ENCODE measurements around the gene COL24A1. TPM values are rescaled to one million over a fixed set of nuclear protein-coding genes. Genes with fewer than 3 reads are reported as not detected.
A peak's percentile ranks its signal among the peaks of the same experiment; 100 is the strongest.

Gene COL24A1
- total RNA-seq, 1 donor from 2014 or later = 3.7 TPM

GRCh38 chr1:86191958-86192357 lies 35.4 kb upstream of the COL24A1 start:
- Histone ChIP-seq H3K4me1 (ENCODE audit: control insufficient read depth in 3 of 3, insufficient read depth in 3 of 3, low read length in 3 of 3) (no peaks in the 10 kb centered on the region), H3K4me3 (ENCODE audit: low read length in 3 of 3) (no peak overlapping the region), H3K9me3 (ENCODE audit: control insufficient read depth in 3 of 3, low read length in 3 of 3) (no peaks in the 10 kb centered on the region), H3K27ac (ENCODE audit: low read depth, low read length) (no peak overlapping the region), H3K27me3 (ENCODE audit: control insufficient read depth in 3 of 3, insufficient read depth in 3 of 3, low read length in 3 of 3) (no peaks in the 10 kb centered on the region), H3K9ac (ENCODE audit: low read depth in 1 of 3, low read length in 3 of 3) (no peak overlapping the region), H3K36me3 (ENCODE audit: control insufficient read depth in 3 of 3, insufficient read depth in 3 of 3, low read length in 3 of 3) (no peaks in the 10 kb centered on the region)

GRCh38 chr1:86190873-86191272 lies 34.3 kb upstream of the COL24A1 start:
- Histone ChIP-seq H3K9me3 (ENCODE audit: control insufficient read depth in 3 of 3, low read length in 3 of 3) (no peaks in the 10 kb centered on the region), H3K9ac (ENCODE audit: low read depth in 1 of 3, low read length in 3 of 3) (no peak overlapping the region), H3K36me3 (ENCODE audit: control insufficient read depth in 3 of 3, insufficient read depth in 3 of 3, low read length in 3 of 3) (no peaks in the 10 kb centered on the region), H3K27me3 (ENCODE audit: control insufficient read depth in 3 of 3, insufficient read depth in 3 of 3, low read length in 3 of 3) (no peaks in the 10 kb centered on the region), H3K27ac (ENCODE audit: low read depth, low read length) (no peak overlapping the region), H3K4me1 (ENCODE audit: control insufficient read depth in 3 of 3, insufficient read depth in 3 of 3, low read length in 3 of 3) (no peaks in the 10 kb centered on the region), H3K4me3 (ENCODE audit: low read length in 3 of 3) (no peak overlapping the region)

GRCh38 chr1:86184426-86184825 lies 27.9 kb upstream of the COL24A1 start:
- H3K27ac ChIP-seq (ENCODE audit: low read depth, low read length) = no peak overlapping the region

GRCh38 chr1:86183810-86184209 lies 27.2 kb upstream of the COL24A1 start:
- no peaks in the 10 kb centered on the region for H3K4me1 ChIP-seq (ENCODE audit: control insufficient read depth in 3 of 3, insufficient read depth in 3 of 3, low read length in 3 of 3)
- no peaks in the 10 kb centered on the region for H3K36me3 ChIP-seq (ENCODE audit: control insufficient read depth in 3 of 3, insufficient read depth in 3 of 3, low read length in 3 of 3)
- H3K27me3 ChIP-seq (ENCODE audit: control insufficient read depth in 3 of 3, insufficient read depth in 3 of 3, low read length in 3 of 3) = no peaks in the 10 kb centered on the region
- H3K27ac ChIP-seq (ENCODE audit: low read depth, low read length) = no peak overlapping the region
- H3K9me3 ChIP-seq (ENCODE audit: control insufficient read depth in 3 of 3, low read length in 3 of 3) = no peaks in the 10 kb centered on the region
- H3K4me3 ChIP-seq (ENCODE audit: low read length in 3 of 3) = no peak overlapping the region
- H3K9ac ChIP-seq (ENCODE audit: low read depth in 1 of 3, low read length in 3 of 3) = no peak overlapping the region

More at GRCh38 chr1:86184426-86184825, 27.9 kb upstream of the COL24A1 start:
- no peaks in the 10 kb centered on the region for H3K9me3 ChIP-seq (ENCODE audit: control insufficient read depth in 3 of 3, low read length in 3 of 3)
- no peaks in the 10 kb centered on the region for H3K36me3 ChIP-seq (ENCODE audit: control insufficient read depth in 3 of 3, insufficient read depth in 3 of 3, low read length in 3 of 3)
- no peak overlapping the region for H3K4me3 ChIP-seq (ENCODE audit: low read length in 3 of 3)
- no peaks in the 10 kb centered on the region for H3K4me1 ChIP-seq (ENCODE audit: control insufficient read depth in 3 of 3, insufficient read depth in 3 of 3, low read length in 3 of 3)
- H3K27me3 ChIP-seq (ENCODE audit: control insufficient read depth in 3 of 3, insufficient read depth in 3 of 3, low read length in 3 of 3) = no peaks in the 10 kb centered on the region
- no peak overlapping the region for H3K9ac ChIP-seq (ENCODE audit: low read depth in 1 of 3, low read length in 3 of 3)

GRCh38 chr1:86176226-86176625 lies 19.7 kb upstream of the COL24A1 start:
- Histone ChIP-seq H3K4me3 (ENCODE audit: low read length in 3 of 3) (no peak overlapping the region), H3K36me3 (ENCODE audit: control insufficient read depth in 3 of 3, insufficient read depth in 3 of 3, low read length in 3 of 3) (no peaks in the 10 kb centered on the region), H3K4me1 (ENCODE audit: control insufficient read depth in 3 of 3, insufficient read depth in 3 of 3, low read length in 3 of 3) (no peaks in the 10 kb centered on the region), H3K9me3 (ENCODE audit: control insufficient read depth in 3 of 3, low read length in 3 of 3) (no peaks in the 10 kb centered on the region), H3K9ac (ENCODE audit: low read depth in 1 of 3, low read length in 3 of 3) (no peak overlapping the region), H3K27ac (ENCODE audit: low read depth, low read length) (no peak overlapping the region), H3K27me3 (ENCODE audit: control insufficient read depth in 3 of 3, insufficient read depth in 3 of 3, low read length in 3 of 3) (no peaks in the 10 kb centered on the region)

GRCh38 chr1:86175756-86176155 lies 19.2 kb upstream of the COL24A1 start:
- no peaks in the 10 kb centered on the region for H3K9me3 ChIP-seq (ENCODE audit: control insufficient read depth in 3 of 3, low read length in 3 of 3)
- H3K9ac ChIP-seq (ENCODE audit: low read depth in 1 of 3, low read length in 3 of 3) = no peak overlapping the region
- no peak overlapping the region for H3K4me3 ChIP-seq (ENCODE audit: low read length in 3 of 3)
- no peaks in the 10 kb centered on the region for H3K36me3 ChIP-seq (ENCODE audit: control insufficient read depth in 3 of 3, insufficient read depth in 3 of 3, low read length in 3 of 3)
- no peaks in the 10 kb centered on the region for H3K27me3 ChIP-seq (ENCODE audit: control insufficient read depth in 3 of 3, insufficient read depth in 3 of 3, low read length in 3 of 3)
- no peaks in the 10 kb centered on the region for H3K4me1 ChIP-seq (ENCODE audit: control insufficient read depth in 3 of 3, insufficient read depth in 3 of 3, low read length in 3 of 3)
- H3K27ac ChIP-seq (ENCODE audit: low read depth, low read length) = no peak overlapping the region

GRCh38 chr1:86169625-86170024 lies 13.1 kb upstream of the COL24A1 start:
- H3K9me3 ChIP-seq (ENCODE audit: control insufficient read depth in 3 of 3, low read length in 3 of 3) = no peaks in the 10 kb centered on the region
- no peaks in the 10 kb centered on the region for H3K27me3 ChIP-seq (ENCODE audit: control insufficient read depth in 3 of 3, insufficient read depth in 3 of 3, low read length in 3 of 3)
- no peak overlapping the region for H3K4me3 ChIP-seq (ENCODE audit: low read length in 3 of 3)
- no peaks in the 10 kb centered on the region for H3K4me1 ChIP-seq (ENCODE audit: control insufficient read depth in 3 of 3, insufficient read depth in 3 of 3, low read length in 3 of 3)
- H3K27ac ChIP-seq (ENCODE audit: low read depth, low read length) = no peak overlapping the region
- no peaks in the 10 kb centered on the region for H3K36me3 ChIP-seq (ENCODE audit: control insufficient read depth in 3 of 3, insufficient read depth in 3 of 3, low read length in 3 of 3)
- H3K9ac ChIP-seq (ENCODE audit: low read depth in 1 of 3, low read length in 3 of 3) = no peak overlapping the region

- no peak overlapping the region for H3K27ac ChIP-seq (ENCODE audit: low read depth, low read length)
Measured at GRCh38 chr1:86159800-86160199, 3.2 kb upstream of the COL24A1 start.

GRCh38 chr1:86155807-86156565 lies 586 bp downstream of the COL24A1 start:
- Histone ChIP-seq H3K9ac (ENCODE audit: low read depth in 1 of 3, low read length in 3 of 3) (peak overlapping the region; percentile 64 to 78 (median 72)), H3K4me1 (ENCODE audit: control insufficient read depth in 3 of 3, insufficient read depth in 3 of 3, low read length in 3 of 3) (peaks cover 12 to 16% (median 14%) of the 10 kb centered on the region in 3 donors)

More at GRCh38 chr1:86159800-86160199, 3.2 kb upstream of the COL24A1 start:
- H3K4me3 ChIP-seq (ENCODE audit: low read length in 3 of 3) = no peak overlapping the region
- no peaks in the 10 kb centered on the region for H3K9me3 ChIP-seq (ENCODE audit: control insufficient read depth in 3 of 3, low read length in 3 of 3)
- peaks cover 12 to 16% (median 14%) of the 10 kb centered on the region in 3 donors for H3K4me1 ChIP-seq (ENCODE audit: control insufficient read depth in 3 of 3, insufficient read depth in 3 of 3, low read length in 3 of 3)
- no peaks in the 10 kb centered on the region for H3K36me3 ChIP-seq (ENCODE audit: control insufficient read depth in 3 of 3, insufficient read depth in 3 of 3, low read length in 3 of 3)
- peaks cover 0 to 4% (median 0%) of the 10 kb centered on the region in 3 donors for H3K27me3 ChIP-seq (ENCODE audit: control insufficient read depth in 3 of 3, insufficient read depth in 3 of 3, low read length in 3 of 3)
- H3K9ac ChIP-seq (ENCODE audit: low read depth in 1 of 3, low read length in 3 of 3) = no peak overlapping the region

GRCh38 chr1:86155051-86155806 lies 1.3 kb downstream of the COL24A1 start:
- no peaks in the 10 kb centered on the region for H3K9me3 ChIP-seq (ENCODE audit: control insufficient read depth in 3 of 3, low read length in 3 of 3)
- peaks cover 0 to 7% (median 0%) of the 10 kb centered on the region in 3 donors for H3K27me3 ChIP-seq (ENCODE audit: control insufficient read depth in 3 of 3, insufficient read depth in 3 of 3, low read length in 3 of 3)
- peak overlapping the region; percentile 43 to 78 (median 64) for H3K9ac ChIP-seq (ENCODE audit: low read depth in 1 of 3, low read length in 3 of 3)
- no peak overlapping the region for H3K27ac ChIP-seq (ENCODE audit: low read depth, low read length)
- peaks cover 12 to 16% (median 14%) of the 10 kb centered on the region in 3 donors for H3K4me1 ChIP-seq (ENCODE audit: control insufficient read depth in 3 of 3, insufficient read depth in 3 of 3, low read length in 3 of 3)
- no peaks in the 10 kb centered on the region for H3K36me3 ChIP-seq (ENCODE audit: control insufficient read depth in 3 of 3, insufficient read depth in 3 of 3, low read length in 3 of 3)
- peak overlapping the region; percentile 73 to 78 (median 77) for H3K4me3 ChIP-seq (ENCODE audit: low read length in 3 of 3)

More at GRCh38 chr1:86155807-86156565, 586 bp downstream of the COL24A1 start:
- H3K36me3 ChIP-seq (ENCODE audit: control insufficient read depth in 3 of 3, insufficient read depth in 3 of 3, low read length in 3 of 3) = no peaks in the 10 kb centered on the region
- peaks cover 0 to 7% (median 0%) of the 10 kb centered on the region in 3 donors for H3K27me3 ChIP-seq (ENCODE audit: control insufficient read depth in 3 of 3, insufficient read depth in 3 of 3, low read length in 3 of 3)
- H3K27ac ChIP-seq (ENCODE audit: low read depth, low read length) = peak overlapping the region; percentile 75
- H3K4me3 ChIP-seq (ENCODE audit: low read length in 3 of 3) = peak overlapping the region; percentile 73 to 78 (median 77)
- no peaks in the 10 kb centered on the region for H3K9me3 ChIP-seq (ENCODE audit: control insufficient read depth in 3 of 3, low read length in 3 of 3)
